Lower lobe of right lung (tissue), 2 donors: ENCODE results near the gene ZFP28. TPM values are rescaled to one million over a fixed set of nuclear protein-coding genes. Genes with fewer than 3 reads are reported as not detected.
A peak's percentile ranks its signal among the peaks of the same experiment; 100 is the strongest.

Experiments
- ATAC-seq, 2 donors: fragments of 200-7000 bp; cut with Tn5 transposase; one replicate each; pipeline ENCODE4 v1.9.1; 2020 to 2022; ENCODE audit warnings: mild to moderate bottlenecking in 2 of 2, moderate library complexity in 2 of 2
- DNase-seq: peaks from one replicate; pipeline ENCODE4 v3.0.0-alpha.2; 2020
- H3K27ac ChIP-seq: fragments of 200-600 bp; one replicate; pipeline ENCODE4 v1.8.0; 2022
- H3K27me3 ChIP-seq: fragments of 200-600 bp; one replicate; pipeline ENCODE4 v1.8.0; 2022; ENCODE audit warnings: low read depth
- H3K36me3 ChIP-seq: fragments of 200-600 bp; one replicate; pipeline ENCODE4 v1.8.0; 2022; ENCODE audit warnings: mild to moderate bottlenecking
- H3K4me1 ChIP-seq: fragments of 200-600 bp; one replicate; pipeline ENCODE4 v1.8.0; 2022
- H3K4me3 ChIP-seq: fragments of 200-600 bp; one replicate; pipeline ENCODE4 v1.8.0; 2022; ENCODE audit warnings: mild to moderate bottlenecking
- H3K9me3 ChIP-seq: fragments of 200-600 bp; one replicate; pipeline ENCODE4 v1.8.0; 2022
- CTCF ChIP-seq: fragments of 200-600 bp; IDR thresholded peaks from one replicate; pipeline ENCODE4 v1.8.0; 2022; ENCODE audit warnings: antibody characterized with exemption, mild to moderate bottlenecking
- intact Hi-C: fragments of 100-400 bp; cut with DNase I; formaldehyde crosslinking; loops from one replicate; pipeline ENCODE4 v1.11.0; 2022
- total RNA-seq: library from RNA; stranded (reverse); fragmentation: NEBNext Ultra II Directional; extraction: Animal tissue kit (Norgen Biotek cat#: 25700); gene quantifications from one replicate; pipeline ENCODE4 v1.2.1, GENCODE V29; 2021
- donor health status: DM: no; HTN: yes; CAD: no; lungs with severe emphysema.

The ZFP28 gene
- total RNA-seq, 1 donor from 2014 or later, result 6.4 TPM

GRCh38 chr19:56573914-56574313 lies 35.2 kb downstream of the ZFP28 start:
- no peaks in the 10 kb centered on the region for H3K27me3 ChIP-seq
- peaks cover 100% of the 10 kb centered on the region for H3K9me3 ChIP-seq
- DNase-seq (no peak), ATAC-seq (no peak)
- TF ChIP-seq CTCF, result no peak
- no peaks in the 10 kb centered on the region for H3K4me1 ChIP-seq
- peaks cover 15% of the 10 kb centered on the region for H3K36me3 ChIP-seq
- intact Hi-C loops, result no loop called here
- H3K27ac ChIP-seq, result no peak overlapping the region
- no peak overlapping the region for H3K4me3 ChIP-seq

GRCh38 chr19:56577719-56578602 lies 39.2 kb downstream of the ZFP28 start:
- H3K36me3 ChIP-seq, result peaks cover 15% of the 10 kb centered on the region
- no peak for TF ChIP-seq CTCF
- no peak overlapping the region for H3K4me3 ChIP-seq
- intact Hi-C loops, result no loop called here
- no peak for ATAC-seq
- H3K27ac ChIP-seq, result no peak overlapping the region
- DNase-seq, result no peak
- H3K4me1 ChIP-seq, result no peaks in the 10 kb centered on the region
- no peaks in the 10 kb centered on the region for H3K27me3 ChIP-seq
- H3K9me3 ChIP-seq, result peaks cover 100% of the 10 kb centered on the region

GRCh38 chr19:56594446-56594782 lies 55.7 kb downstream of the ZFP28 start:
- Histone ChIP-seq H3K4me3 (no peak overlapping the region), H3K27me3 (no peaks in the 10 kb centered on the region), H3K27ac (no peak overlapping the region), H3K36me3 (no peaks in the 10 kb centered on the region), H3K9me3 (peaks cover 21% of the 10 kb centered on the region), H3K4me1 (peaks cover 8% of the 10 kb centered on the region)
- TF ChIP-seq CTCF, result no peak
- no peak for ATAC-seq
- intact Hi-C loops, result no loop called here
- DNase-seq, result no peak

GRCh38 chr19:56594783-56595547 lies 56.2 kb downstream of the ZFP28 start, which contains the start of gene ZNF71:
Gene ZNF71, plus strand, starts transcription at chr19:56595302. Its CDS starts 6,257 bp downstream, at chr19:56601559.
- no peaks in the 10 kb centered on the region for H3K36me3 ChIP-seq
- H3K27me3 ChIP-seq, result no peaks in the 10 kb centered on the region
- H3K4me1 ChIP-seq, result peaks cover 8% of the 10 kb centered on the region
- peak; percentile 97 to 100 for ATAC-seq
- H3K9me3 ChIP-seq, result peaks cover 26% of the 10 kb centered on the region
- DNase-seq, result peak; percentile 92
- peak within 1 kb of the TSS; percentile 91 for H3K4me3 ChIP-seq
- TF ChIP-seq CTCF, result no peak
- H3K27ac ChIP-seq, result peak within 1 kb of the TSS; percentile 77
- intact Hi-C loops, result no loop called here

GRCh38 chr19:56595548-56595899 lies 56.8 kb downstream of the ZFP28 start:
- Histone ChIP-seq H3K36me3 (no peaks in the 10 kb centered on the region), H3K4me1 (peaks cover 8% of the 10 kb centered on the region), H3K27ac (peak overlapping the region; percentile 77), H3K27me3 (no peaks in the 10 kb centered on the region), H3K9me3 (peaks cover 25% of the 10 kb centered on the region), H3K4me3 (peak overlapping the region; percentile 91)
- no peak for TF ChIP-seq CTCF
- ATAC-seq (peak; percentile 5 to 51), DNase-seq (no peak)
- intact Hi-C loops, result no loop called here
